HG03442 (cell line): Measurements from ENCODE around the gene RBM19.

Source experiments
- ATAC-seq: cut with Tn5 transposase; IDR thresholded peaks from one replicate; pipeline ENCODE4 v1.9.1; 2021; ENCODE audit warnings: mild to moderate bottlenecking, moderate library complexity; ENCODE audit not compliant: unreplicated experiment

The RBM19 gene

GRCh38 chr12:113837528-113838296 is 128.4 kb downstream of the RBM19 start:
- no peak for ATAC-seq

GRCh38 chr12:113837084-113837483 is 129.0 kb downstream of the RBM19 start:
- no peak for ATAC-seq

DNA sequence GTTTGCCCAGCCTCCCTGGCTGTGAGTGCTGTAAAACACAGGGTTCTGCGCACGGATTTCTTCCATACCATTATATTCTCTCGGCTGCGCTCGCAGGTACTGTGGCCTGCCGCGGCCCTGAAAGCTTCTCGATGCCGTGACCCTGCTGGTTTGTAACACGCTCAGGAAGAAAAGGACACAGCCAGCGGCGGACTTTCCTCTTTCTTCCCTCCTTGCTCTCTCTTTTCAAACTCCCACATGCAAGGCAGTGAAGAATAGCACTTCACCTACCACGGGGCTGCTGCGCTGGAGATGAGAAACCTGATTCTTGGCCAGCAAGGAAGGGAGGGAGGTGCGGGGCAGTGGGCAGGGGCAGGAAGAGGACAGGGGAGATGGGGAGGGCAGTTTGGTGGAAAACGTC is 130.2 kb downstream of the RBM19 start:
- no peak for ATAC-seq

DNA sequence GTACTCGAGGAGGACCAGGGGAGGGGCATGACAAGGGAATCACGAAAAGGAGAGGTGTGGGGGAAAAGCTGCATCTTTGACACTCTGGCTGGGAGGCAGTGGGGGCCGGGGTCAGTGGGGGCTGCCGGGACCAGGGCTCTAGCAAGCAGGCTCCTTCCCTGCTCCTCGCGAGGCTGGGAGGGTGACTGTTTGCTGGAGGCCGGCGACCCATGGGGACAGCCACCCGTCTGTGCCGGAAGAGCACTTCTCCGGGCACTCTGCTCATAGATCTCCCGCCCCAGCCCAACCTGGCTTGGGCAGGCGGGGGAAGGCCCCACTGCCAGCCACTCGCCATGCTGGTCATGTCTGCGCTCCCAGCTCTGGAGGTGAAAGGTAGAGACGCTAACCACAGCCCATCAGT is 130.7 kb downstream of the RBM19 start:
- ATAC-seq, result no peak

DNA sequence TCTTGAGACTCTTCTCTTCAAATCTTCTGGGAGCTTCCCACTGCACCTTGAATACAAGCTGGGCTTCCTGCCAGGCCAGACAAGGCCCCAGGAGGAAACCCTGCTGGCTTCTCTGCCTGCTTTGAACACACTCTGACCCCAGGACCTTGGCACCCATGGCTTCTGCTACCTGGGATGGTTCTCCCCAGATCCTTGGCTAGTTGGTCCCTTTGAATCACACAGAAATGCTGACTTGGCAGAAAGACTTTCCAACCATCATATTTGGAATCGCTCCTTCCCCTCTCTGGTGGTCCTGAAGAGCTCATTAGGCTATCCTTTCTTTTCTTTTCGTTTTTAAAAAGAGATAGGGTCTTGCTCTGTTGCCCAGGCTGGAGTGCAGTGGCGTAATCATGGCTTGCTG is 132.7 kb downstream of the RBM19 start:
- ATAC-seq, result no peak

DNA sequence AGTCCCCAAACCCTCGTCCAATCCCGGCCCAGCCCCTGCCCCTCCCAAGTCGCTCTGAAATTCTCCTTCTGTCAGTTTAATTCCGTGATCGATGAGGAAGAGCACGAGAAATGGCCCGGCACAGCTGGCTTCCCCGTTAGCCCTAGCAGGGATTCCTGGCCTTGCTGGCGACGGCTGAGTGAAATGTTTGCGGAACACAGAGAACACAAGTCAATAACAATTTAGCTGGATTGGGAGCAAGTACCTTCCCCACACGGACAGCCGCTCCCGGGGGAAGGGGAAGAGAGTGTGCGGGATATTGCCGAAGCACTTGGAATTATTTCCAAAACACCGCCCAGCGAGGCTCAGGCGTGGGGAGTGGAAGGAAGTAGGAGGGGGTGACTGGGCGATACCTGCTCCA is 134.6 kb downstream of the RBM19 start:
- ATAC-seq, result no peak

DNA sequence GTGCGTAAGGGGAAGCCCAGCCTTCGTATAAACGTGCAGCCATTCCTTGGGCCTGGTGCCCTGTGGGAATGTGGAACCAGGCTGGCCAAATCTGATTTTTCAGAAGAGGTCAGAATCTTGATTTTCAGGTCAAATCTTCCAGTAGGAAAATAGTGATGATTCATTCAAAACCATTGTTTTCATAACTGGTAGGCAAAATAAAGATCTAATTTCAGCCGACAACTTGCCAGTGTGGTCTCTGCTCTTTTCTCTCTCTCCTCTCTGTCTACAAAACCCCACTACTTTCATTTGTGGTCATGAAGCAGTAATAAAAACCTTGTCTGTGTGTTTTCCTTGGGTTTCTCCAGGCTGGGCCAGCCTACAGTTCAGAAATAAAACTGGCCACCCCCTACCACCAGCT is 135.1 kb downstream of the RBM19 start:
- no peak for ATAC-seq

- ATAC-seq, result no peak
Measured at GRCh38 chr12:113829212-113829611, 136.9 kb downstream of the RBM19 start.

- ATAC-seq, result no peak
Measured at GRCh38 chr12:113827539-113828114, 138.5 kb downstream of the RBM19 start.

DNA sequence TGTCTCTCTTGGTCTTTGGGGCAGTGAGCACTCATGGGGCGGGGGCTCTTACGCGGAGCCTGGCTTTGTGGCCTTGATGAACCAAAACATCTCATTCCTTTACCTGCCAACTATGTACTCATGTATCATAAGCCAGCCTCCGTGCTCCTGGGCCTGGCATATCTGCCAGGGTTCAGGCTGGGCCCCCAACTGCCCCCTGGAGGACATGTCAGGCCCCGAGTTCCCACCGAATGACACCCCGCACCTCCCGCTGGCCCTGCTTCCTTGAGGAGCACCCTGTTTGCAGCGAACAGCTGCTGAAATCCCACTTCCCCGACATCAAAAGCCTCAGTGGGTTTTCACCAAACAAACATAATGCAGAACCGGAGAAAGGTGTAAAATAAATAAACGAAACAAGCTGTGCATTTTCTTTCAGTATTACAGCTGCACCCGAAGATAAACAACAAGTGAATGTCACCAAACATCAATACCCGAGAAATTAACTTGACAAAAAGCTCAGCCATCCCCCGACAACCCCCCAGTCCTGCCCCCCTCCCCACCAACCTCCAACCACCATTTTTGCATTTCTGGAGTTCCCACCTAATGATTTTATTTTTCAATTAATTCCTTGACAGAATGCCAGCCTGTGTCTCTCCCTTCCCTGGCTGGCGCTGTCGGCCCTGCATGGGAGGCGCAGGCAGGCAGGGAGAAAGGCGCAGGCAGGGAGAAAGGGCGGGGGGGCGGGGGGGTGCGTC is 139.2 kb downstream of the RBM19 start:
- no peak for ATAC-seq

DNA sequence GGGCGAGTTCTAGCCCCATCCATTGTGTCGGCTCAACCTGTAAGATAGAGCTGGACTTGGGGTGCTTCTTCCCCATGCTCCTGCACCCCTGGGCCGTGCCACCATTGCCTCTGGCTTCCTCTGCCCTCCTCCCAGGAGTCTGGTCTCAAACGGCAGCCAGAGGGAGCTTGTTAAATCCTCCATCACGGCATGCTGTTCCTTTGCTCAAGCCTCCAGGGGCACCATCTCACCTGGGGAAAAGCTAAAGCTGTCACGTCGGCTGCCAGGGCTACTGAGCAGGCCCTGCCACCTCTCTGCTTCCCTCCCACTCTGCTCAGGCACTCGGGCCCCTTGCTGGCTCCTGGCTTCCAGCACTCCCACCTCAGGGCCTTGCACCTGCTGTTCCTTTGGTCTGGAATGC is 140.4 kb downstream of the RBM19 start:
- no peak for ATAC-seq

DNA sequence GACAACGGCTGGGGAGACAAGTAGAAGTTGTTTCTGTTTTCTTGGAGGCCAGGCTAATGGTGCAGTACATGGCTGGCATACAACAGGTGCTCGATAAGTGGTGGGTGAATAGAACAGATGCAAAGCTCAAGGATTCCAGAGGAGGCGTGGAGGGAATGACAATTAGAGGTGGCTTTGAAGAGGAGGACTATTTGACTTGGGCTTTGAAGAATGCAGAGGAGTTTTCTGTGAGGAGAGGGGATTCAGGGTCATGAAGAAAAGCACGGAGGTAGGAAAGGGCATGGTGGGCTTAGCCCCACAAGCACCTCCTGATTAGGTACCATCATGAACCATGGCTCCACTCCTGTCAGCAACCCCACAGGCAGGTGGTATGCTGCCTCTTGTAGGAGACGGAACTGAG is 142.3 kb downstream of the RBM19 start:
- no peak for ATAC-seq

DNA sequence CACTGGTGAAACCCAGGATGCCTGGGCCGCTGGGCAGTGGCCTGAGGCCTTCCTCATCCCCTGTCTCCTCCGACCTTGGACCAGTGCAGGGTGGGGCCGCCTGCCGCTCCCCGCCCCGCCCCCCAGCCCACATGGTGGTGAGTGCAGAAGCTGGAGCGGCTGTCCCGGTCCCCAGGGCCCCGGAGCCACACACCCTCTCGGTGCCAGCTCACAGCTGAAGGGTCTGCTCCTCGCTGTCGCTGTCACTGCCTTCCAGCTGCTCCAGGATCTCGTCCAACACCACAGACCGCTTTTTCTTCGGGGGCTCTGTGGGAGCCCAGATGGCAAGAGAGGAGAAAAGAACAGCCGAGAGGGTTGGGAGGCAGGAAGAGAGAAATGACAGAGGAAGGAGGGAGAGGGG is 143.1 kb downstream of the RBM19 start:
- no peak for ATAC-seq

GRCh38 chr12:113820842-113821241 is 145.3 kb downstream of the RBM19 start:
- ATAC-seq, result no peak

DNA sequence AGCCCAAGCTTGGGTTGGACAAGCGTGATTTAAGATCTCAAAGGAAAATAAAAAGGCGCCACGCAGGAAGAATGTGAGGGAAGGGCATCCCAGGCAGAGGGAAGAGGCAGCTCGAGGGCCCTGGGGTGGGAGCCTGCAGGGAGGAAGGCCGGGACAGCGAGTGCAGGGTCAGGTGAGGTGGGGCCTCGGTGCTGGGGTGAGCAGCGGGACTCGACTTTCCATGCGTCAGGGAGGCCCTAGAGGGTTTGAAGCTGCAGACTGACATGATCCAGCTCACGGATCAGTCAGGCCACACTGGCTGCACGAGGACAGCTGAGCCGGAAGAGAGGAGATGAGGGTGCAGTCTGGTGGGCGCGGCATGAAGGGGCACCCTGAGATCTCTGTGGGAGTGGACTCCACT is 145.8 kb downstream of the RBM19 start:
- no peak for ATAC-seq

DNA sequence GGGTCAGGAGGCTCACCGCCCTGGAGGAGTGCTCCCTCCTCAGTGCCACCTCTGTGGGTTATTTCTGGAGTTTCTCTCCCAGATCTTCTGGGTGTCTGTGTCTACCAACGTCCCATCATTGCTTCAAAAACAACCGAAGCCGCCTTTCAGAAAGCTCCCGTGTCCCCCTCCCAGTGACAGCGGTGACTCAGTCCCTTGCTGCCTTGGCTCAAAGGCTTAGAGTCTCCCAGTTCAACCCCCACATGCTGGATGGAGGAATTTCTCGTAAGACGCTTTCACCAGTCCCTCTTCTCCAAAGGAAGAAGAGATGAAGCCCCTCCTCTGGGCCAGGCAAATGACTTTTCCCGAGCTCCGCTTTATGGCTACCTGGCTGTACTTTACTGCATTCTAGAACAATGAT is 146.6 kb downstream of the RBM19 start:
- ATAC-seq, result no peak

DNA sequence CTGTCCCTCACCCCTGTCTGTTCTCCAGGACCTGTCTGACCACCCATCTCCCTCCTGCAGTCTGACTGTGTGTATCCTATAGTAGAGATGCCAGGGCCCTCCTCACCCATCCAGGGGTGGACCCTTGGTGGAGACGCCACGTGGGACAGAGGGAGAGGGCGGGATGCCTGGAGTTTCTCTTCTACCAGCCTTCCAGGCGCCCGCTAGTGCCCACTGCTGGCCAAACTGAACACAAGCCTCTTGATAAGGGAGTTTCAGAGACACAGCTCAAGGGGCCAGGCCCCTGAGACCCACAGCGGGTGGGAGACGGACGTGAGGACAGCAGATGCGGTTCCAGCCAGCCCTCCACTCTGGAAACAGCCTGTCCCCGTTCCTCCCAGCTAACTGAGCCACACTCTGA is 147.3 kb downstream of the RBM19 start:
- no peak for ATAC-seq

- ATAC-seq, result no peak
Measured at GRCh38 chr12:113818283-113818682, 147.8 kb downstream of the RBM19 start.

- ATAC-seq, result no peak
Measured at GRCh38 chr12:113816866-113817265, 149.3 kb downstream of the RBM19 start.

GRCh38 chr12:113815031-113815430 is 151.1 kb downstream of the RBM19 start:
- ATAC-seq, result no peak

DNA sequence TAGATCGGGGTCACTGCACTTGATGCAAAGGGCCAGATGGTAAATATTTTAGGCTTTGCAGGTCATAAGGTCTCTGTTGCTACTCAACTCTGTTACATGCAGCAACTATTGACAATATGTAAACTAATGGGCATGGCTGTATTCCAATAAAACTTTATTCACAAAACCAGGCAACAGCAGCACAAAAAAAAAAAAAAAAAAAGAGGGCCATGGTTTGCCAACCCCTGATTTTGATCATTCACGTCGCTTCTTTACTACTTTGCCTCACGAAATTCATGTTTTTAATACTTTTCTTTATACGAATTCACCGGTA is 152.9 kb downstream of the RBM19 start:
- ATAC-seq, result no peak
